ENCODE data around the gene MYOM1.

MYOM1 gene

DNA sequence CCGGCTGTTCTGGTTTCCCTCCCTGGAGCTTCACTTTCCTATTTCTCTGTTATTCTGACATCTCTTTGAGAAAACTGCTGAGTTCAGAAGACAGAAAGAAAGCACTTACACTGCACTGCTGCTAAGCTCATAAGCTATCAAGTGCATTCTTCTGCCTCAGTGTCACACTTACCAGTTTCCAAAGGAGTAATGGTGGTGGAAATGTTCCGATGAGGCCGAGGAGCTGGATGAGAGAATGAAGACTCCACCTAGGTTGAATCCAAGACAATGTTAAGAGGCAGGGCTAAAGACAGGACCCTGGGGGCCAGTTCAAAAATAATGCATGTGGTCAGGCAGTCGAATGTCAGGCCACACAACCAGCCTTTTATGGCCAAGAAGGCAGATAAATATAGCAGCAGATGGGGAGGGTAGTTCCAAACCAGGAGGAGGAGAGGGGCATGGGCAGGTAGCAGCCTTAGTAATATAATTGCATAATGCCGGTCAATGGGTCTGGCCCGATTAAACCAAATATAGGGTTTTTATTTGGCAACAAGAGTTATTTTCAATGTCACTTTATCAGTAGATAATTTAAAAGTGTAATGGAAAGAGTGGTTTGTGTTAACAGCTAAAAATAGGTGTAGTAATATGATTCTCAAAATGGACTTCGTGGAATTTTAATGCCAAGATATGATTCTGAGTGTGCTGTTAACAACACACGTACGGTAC is at the start of gene MYOM1:
Gene MYOM1 (minus strand): TSS at position 338 of the 705 bp plus-strand sequence. CDS start 4,745 bp downstream, outside the sequence.
- no peak for DNase-seq

DNA sequence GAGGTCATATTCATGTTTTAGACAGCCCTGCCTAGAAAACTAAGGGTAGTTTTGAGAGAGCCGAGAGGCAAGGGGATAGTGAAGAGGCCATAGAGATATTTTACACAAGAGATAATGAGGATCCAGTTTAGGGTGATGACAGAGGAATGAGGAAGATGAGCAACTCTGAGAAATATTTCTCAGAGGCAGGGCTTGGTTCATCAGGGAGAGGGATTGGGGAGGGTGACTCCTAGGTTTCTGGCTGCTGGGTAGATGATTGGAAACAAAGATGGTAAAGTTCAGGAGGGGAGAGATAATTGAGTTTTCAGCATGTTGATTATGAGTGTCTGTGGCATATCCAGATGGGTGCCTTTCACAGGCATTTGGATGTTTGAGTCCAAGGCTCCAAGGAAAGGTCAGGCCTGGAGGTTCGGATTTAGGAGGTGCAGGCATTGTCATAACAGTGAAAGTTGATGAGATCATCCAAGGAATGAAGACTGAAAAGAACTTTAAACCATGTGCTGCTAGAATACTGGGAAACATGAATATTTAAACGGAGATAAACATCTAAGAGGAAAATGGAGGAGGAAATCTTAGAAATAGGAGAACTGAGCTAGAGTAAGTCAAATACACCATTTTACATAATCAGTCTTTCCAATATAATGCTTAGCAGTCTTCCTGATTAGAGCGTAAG is 49.6 kb upstream of the MYOM1 start:
- DNase-seq = no peak

DNA sequence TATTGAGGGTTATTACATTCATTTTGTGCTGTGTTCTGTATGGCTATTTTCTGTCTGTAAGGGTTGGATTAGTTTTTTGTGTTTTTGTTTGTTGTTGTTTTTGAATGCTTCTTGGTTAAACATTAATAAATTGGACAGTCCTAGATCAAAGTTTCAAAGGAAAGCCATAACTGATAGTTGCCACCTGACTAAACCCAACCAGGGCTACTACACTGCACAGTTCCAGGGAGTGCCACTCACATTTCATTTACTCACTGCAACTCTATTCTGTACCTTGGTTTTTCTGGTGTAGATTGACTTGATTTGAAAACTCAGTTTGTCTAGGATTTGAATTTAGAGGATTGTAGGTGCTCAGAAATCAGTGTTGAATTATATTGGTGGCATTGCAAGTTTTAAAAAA is 48.5 kb upstream of the MYOM1 start:
- DNase-seq = no peak

DNA sequence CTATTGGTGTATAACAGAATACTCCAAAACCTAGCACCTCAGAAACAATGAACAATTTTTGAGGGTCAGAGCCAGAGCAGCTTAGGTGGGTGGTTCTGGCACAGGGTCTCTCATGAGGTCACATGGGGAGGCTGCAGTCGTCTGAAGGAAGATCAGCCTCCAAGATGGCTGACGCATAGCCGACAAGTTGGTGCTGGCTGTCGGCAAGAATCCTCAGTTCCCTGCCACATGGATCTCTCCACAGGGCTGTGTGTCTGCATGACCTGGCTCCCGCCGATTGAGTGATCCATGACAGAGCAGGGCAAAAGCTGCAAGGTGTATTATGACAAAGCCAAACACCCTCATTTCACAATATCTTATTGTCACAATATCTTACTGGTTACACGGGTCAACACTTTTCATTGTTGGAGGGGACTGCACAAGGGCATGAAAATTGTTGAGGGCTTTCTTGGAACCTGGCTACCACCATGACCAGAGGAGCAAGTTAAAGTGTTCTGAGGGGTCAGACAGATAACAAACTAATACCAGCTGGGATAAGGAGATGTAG is 46.4 kb upstream of the MYOM1 start:
- DNase-seq = no peak

DNA sequence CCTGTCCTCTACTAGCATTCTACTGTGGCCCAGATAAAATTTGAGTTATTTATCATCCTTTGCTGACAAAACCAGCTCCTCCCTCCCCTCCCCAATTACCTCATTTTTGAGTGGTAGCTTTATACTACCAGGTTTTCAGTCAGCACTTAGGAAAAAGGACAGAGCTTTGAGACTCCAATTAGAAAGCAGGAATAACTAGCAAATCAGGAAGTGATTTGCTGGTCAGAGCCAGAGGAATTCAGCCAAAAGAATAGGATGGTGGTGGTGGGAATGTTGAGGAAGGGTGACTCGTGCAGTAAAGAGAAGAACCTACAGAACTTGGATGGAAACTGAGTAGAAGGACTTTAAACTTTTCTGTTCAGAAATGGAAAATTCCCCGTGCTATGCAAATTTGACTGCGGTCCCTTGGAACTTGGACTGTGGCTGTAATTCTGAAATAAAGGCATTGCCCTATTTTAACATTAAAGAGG is 45.8 kb upstream of the MYOM1 start:
- DNase-seq = no peak

DNA sequence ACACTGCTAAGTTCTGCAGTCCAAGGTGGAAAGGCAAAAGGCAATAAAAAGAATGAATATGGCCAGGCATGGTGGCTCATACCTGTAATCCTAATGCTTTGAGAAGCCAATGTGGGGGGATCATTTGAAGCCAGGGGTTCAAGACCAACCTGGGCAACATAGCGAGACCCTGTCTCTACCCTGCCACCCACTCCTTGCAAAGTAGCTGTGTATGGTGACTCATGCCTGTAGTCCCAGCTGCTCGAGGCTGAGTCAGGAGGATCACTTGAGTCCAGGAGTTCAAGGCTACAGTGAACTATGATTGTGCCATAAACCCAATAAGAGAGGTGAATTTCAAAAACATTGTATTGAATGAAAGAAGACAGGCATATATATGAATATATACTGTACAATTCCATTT is 44.6 kb upstream of the MYOM1 start:
- DNase-seq = no peak

DNA sequence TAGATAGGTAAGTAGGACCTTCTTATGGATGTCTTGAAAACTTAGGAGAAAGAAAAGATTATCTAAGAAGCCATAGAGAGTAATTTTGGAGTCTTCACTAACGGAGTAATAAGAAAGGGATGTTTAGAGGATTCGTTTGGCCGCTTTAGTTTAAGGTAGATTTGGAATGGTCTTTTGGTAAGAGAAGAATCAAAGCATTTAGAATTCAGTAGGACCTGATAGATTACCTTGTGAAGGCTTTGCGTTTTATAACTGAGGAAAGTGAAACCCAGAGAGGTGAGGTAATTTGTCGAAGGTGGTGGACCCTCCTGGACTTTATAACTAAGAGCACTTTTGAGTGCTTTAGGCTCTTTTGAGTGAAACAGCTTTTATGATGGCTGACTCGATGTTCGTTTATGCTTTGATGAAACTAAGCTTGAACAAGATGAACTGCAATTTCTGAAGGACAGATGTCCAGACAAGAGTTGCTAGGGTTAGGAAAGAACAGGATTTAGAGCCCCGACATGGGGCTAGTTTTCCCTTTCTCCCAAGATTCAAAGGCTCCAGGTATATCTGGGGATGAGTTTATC is 43.4 kb upstream of the MYOM1 start:
- DNase-seq = no peak

DNA sequence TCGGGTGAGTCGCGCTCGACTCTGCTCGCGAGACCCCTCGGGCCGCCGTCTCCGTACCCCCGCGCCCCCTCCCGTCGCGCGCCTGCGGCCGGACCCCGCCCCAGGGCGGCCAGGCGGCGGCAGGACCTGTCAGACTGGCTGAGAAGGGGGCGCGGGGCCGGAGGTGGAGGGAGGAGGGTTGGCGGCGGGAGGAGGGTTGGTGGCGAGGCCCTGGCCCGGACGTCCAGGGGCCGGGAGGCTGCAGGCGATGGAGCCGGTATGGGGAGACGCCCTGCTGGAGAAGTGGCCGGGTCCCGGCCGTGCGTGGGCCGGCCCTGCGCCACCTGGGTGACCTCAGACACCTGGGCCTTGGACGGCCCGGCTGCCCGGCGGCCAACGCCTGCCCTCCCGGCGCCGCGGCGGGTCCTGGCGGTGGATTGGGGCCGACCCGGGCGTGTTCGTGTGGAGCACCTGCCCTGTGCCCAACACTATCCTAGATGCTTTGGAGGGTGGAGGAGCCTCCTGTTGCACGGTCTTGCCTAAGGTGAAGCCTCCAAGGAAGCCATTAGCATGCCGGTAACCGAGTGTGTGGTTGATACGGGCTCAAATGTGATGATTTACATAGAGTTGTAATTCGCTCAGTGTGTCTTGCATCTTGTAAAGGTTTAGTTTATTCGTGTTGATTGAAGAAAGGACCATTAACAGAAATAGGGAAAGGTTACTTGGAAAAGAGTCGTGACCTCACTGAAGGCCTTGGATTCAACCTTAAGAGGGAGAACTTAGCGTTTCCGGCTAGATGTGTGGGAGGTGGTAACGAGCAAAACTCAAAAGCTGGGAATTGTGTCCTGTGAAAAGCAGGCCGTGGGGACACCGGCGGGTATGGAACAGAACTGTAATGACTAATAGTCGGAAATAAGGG is 42.7 kb upstream of the MYOM1 start:
- DNase-seq = no peak

DNA sequence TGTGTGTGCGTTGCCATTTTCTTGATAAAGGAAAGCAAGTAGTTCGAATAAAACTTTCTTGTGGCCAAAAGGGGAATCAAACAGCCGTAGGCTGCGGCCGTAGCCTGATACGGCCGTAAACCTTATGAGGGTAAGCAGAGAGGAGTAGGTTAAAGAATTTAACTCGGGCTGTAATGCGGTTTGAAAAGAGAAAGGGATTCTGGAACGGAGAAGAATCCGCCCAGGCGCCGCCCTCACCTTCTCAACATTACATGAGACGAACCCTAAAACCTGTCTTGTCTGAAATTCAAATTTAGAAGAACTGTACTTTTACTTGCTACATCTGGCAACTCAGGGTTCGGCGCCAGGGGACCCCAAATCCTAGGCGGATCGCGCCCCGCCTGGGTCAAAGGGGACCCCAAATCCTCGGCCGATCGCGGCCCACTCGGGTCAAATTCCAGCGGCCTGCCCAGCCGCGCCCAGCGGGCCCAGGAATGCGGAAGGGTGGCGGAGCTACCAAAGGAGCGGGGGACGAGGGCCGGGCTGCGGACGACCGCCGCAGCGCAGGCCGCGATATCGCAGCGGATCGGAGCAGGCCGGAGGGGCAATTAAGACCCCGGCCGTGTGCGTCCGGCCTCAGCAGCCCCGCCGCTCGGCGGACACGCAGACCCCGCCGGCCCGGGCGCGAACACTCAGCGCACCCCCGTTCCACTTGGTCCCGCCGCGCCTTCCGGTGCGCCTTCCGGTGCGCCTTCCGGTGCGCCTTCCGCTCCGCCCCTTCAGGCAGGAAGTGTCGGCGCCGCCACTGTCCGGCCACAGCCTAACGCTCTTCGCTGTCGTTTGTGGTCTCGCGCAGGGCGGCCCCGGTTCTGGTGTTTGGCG is 41.8 kb upstream of the MYOM1 start, which contains the start of gene MYL12B:
Gene MYL12B (plus strand): TSS at position 761 of the 861 bp plus-strand sequence. CDS start 10,766 bp downstream, outside the sequence.
- DNase-seq = peak; percentile 55

DNA sequence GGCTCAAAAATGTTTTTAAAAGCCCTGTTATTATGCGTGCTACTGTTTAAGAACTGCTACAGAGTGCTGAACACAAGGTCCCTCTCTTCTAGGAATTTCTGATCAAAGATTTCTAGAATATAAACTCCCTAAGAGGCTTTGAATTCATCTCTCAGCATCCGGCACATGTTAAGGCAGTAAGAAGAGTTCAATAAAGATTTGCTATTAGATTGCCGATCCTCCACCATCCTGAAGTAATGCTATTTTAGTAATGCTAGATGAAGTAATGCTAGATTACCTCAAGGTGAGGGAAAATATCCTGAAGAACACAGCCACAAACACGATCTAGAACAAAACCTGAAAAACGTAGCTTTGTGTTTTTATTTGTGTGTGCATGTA is 41.2 kb upstream of the MYOM1 start:
- DNase-seq = no peak

DNA sequence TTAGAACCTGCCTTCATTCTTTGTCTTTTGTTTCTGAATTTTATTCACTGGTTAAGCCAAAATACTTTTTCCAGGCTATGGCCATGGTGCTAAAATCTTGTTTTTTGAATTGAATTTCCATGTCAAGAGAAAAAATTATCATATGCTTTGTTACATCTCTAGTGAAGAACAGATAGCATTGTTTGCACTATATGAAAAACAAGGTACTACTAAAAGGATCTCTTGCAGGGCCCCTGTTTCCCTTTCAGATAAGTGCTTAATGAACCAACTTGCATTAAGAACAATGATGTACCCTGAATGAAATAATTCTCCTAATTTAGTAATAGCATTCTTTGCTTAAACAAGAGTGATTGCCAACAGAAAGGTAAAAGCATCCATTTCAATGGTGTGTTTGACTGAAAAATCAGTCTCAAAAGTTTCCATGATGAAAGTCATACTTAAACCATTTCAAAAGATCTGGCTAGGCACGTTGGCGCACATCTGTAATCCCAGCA is 37.9 kb upstream of the MYOM1 start:
- DNase-seq = no peak

DNA sequence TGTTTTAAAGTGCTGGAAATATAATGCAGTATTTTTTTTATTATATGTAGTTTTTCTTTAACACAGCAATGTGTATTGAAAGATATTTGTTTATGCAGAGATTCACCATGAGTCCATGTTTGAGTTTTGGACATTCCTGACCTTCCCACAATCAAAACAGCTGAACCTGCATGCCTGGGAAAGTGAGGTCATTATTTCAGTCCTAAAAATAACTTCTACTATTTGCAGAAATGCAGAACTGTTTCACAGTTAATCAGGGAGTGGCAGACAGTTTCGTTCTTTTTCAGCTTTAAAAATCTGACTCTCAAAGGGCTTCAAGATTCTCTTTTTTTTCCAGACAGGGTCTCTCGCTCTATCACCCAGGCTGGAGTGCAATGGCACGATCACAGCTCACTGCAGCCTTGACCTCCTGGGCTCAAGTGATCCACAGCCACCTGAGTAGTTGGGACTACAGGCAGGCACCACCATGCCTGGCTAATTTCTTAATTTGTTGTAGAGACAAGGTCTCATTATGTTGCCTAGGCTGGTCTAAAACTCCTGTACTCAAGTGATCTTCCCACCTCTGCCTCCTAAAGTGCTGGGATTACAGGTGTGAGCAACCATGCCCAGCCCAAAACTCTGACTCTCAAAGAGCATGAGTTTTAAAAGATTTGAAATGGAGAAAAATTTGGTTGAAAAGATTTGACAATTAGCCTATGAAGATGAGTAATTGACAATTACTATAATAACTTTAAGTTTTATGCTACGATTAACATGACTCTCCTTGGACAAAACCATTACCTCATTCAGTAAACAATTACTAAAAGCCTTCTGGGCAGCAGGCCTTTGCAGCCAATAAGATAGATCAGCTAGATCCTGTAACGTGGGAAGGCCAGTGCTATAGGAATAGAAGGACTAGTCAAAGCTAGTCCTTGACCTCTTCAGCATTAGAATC is 37.2 kb upstream of the MYOM1 start:
- DNase-seq = no peak

DNA sequence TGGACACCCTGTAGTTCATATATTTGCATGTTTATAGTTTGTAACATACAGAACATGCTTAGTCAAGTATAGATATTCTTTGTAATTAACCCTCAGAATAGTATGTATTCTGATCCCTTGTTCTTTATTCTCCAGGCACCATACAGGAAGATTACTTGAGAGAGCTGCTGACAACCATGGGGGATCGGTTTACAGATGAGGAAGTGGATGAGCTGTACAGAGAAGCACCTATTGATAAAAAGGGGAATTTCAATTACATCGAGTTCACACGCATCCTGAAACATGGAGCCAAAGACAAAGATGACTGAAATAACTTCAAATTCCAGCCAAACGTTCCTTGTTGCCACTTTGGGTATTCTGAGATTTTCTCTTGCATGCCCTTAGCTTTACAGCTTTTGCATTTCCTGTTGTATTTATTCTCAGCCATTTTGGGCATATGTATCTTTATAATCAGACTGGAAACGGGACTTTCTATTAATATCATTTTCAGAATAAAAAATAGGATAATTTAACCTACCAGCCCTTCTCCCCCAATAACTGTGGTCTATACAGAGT is 35.9 kb upstream of the MYOM1 start:
- no peak for DNase-seq

DNA sequence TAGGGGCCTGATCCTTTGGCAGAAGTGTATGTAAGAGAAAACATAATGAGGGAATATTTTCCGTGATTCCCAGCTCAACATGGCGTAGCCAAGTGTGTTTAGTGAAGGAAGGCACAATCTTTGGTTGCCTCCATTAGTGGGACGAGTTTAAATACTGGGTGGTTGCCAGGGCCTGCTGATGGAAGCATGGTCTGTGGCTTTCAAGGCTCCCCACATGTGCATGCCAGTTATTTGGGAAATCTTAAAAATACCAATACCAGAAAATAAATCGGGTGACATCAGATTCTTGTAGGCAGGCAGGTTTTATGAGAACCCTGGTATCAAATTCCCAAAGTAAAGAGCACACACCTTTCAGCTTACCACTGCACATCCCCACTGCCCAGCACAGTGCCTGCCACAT is 35.0 kb upstream of the MYOM1 start:
- DNase-seq = no peak

DNA sequence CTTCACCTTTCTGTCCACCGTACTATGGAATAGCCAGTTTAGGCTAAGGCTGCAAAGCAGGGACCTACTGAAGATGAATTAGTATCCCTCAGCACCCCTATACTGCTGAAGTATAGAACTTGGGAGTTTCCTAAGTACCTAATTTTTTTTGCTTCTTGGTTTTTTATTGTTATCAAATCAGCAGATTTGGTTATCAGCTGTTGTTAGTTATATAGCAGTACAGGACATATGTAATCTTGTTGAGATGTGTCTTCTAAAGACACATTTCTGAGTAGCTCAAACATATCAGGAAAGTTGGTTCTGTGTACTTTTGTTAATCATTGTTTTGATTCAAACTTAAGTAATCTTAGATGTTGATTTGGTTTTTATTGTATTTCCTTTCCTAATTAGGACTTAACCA is 33.1 kb upstream of the MYOM1 start:
- no peak for DNase-seq

DNA sequence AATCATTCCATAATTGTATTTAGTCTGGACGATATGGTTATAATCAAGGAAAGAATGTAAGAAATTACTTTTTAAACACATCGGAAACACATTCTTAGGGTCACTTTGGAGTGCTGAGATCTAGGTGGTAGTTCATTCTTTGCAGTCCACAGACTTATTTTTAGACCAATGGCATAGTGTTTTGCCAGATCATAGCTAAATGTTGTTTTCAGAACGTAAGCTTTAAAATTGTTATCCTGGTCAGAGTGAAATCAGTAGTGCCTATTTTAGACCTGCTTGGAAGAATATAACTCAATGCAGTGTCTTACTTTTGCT is 32.2 kb upstream of the MYOM1 start:
- no peak for DNase-seq

DNA sequence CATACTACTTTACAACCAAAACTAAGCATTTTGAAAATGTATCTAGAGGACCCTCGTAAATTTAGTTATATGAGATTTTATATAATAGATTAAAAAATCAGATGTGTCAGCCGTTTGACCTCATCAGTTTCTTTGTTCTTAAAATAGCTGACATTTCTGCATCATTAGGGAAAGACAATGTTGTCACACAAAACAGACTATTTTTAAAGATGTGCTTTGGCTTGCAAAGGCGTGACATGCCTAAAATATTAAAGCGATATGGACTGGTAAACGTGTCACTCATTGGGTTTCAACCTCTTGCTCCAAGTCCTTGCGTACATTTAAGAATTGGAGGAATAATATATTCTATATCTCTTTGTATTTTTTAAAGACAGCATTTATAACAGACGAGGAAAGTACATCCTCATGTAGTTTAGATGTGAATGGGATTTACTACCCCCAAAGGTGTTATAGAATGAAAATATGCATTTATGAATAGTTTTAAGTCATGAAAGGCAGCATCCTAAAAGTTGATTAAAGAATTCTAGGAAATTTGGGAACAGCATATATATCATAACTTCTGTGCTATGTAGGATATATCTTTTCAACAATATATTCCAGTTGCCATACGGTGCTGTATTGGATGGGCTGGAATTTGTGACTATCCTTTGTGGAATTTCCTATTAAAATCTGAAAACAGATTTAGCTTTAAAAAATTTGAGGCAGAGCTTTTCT is 31.6 kb upstream of the MYOM1 start:
- DNase-seq = no peak

DNA sequence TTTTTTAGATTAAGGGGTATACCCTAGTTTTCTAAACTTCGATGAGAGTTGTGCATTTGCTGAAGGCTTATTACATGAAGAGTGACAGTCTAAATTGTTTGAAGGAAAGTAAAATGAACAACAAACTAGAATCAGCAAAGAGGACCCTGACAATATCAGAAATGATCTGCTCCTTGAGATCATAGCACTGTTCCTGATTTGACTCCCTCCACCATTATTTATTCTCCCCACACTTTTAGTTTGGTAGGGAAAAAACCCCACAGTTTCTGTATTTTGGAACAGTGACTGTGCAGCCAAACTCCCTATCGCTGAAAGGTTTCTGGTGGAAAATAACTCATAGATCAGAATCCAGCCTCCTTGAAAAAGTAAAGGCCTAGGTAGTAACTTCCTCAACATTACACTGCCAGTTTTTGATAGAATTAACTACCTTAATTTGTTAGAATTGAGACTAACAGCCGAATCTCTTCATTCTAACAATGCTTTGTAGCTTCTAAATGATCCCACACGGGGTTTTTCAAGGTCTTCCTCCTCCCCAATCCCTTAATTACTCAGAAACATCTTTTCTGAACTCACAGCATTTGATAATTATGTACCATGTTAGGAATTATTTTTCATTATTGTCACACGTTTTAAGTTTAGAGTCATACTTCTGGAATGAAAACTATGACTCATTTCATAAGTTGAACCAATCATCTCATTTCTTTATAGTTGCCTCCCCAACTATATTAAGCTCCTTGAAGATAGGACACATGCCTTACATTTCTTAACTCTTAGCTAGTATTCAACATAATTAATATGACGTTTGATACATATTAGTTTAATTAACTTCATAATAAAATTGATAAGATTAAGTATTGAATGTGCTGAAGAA is 30.7 kb upstream of the MYOM1 start:
- DNase-seq = no peak
